GM23338 (cell line): ENCODE results near the gene ALDH1A1. TPM values are rescaled to one million over a fixed set of nuclear protein-coding genes. Genes with fewer than 3 reads are reported as not detected.

Experiments
- ATAC-seq: fragments of 200-7000 bp; cut with Tn5 transposase; 3 replicates; pipeline ENCODE4 v1.9.1; 2020
- DNase-seq: peaks from one replicate; pipeline ENCODE4 v3.0.0-alpha.2; 2015; ENCODE audit warnings: low spot score
- H2AFZ ChIP-seq: fragments of 200-600 bp; sonication (generic); 2 replicates; pipeline ENCODE4 v1.8.0; 2016; ENCODE audit warnings: antibody characterized with exemption, mild to moderate bottlenecking, moderate library complexity
- H3F3A ChIP-seq: fragments of 200-600 bp; sonication (generic); replicated peaks from 2 replicates; pipeline ENCODE4 v1.8.0; 2017; ENCODE audit warnings: antibody characterized with exemption, mixed run types, low read depth
- H3K27ac ChIP-seq: fragments of 200-600 bp; sonication (generic); 2 replicates; pipeline ENCODE4 v1.6.1; 2016; ENCODE audit warnings: low read depth
- H3K27me3 ChIP-seq: fragments of 200-600 bp; sonication (generic); 2 replicates; pipeline ENCODE4 v1.8.0; 2016; ENCODE audit warnings: mild to moderate bottlenecking, mixed run types, moderate library complexity; ENCODE audit not compliant: insufficient read depth
- H3K36me3 ChIP-seq: fragments of 200-600 bp; sonication (generic); 2 replicates; pipeline ENCODE4 v1.8.0; 2016; ENCODE audit warnings: mild to moderate bottlenecking; ENCODE audit not compliant: insufficient read depth
- H3K4me1 ChIP-seq: fragments of 200-600 bp; sonication (generic); 2 replicates; pipeline ENCODE4 v1.8.0; 2016; ENCODE audit warnings: mild to moderate bottlenecking, moderate library complexity; ENCODE audit not compliant: insufficient read depth
- H3K4me2 ChIP-seq: fragments of 200-600 bp; sonication (generic); 2 replicates; pipeline ENCODE4 v1.7.1; 2017; ENCODE audit warnings: mixed run types
- H3K4me3 ChIP-seq: fragments of 200-600 bp; sonication (generic); 2 replicates; pipeline ENCODE4 v1.6.1; 2016; ENCODE audit warnings: mixed run types
- H3K79me2 ChIP-seq: fragments of 200-600 bp; sonication (generic); replicated peaks from 2 replicates; pipeline ENCODE4 v1.8.0; 2017; ENCODE audit warnings: mild to moderate bottlenecking; ENCODE audit not compliant: insufficient read depth
- H3K9me2 ChIP-seq: fragments of 200-600 bp; sonication (generic); 2 replicates; pipeline ENCODE4 v1.8.0; 2017; ENCODE audit not compliant: insufficient read depth
- H4K20me1 ChIP-seq: fragments of 200-600 bp; sonication (generic); replicated peaks from 2 replicates; pipeline ENCODE4 v1.8.0; 2017; ENCODE audit warnings: mild to moderate bottlenecking; ENCODE audit not compliant: insufficient read depth
- H3K27ac Mint-ChIP-seq: 2 replicates; pipeline ENCODE4 v1.8.0; 2020; ENCODE audit warnings: inconsistent platforms, mild to moderate bottlenecking, moderate library complexity, mixed read lengths
- H3K27me3 Mint-ChIP-seq: 3 replicates; pipeline ENCODE4 v1.8.0; 2022; ENCODE audit warnings: low read depth, mild to moderate bottlenecking, moderate library complexity, mixed read lengths, inconsistent platforms; ENCODE audit not compliant: insufficient read depth, poor library complexity
- H3K36me3 Mint-ChIP-seq: 3 replicates; pipeline ENCODE4 v1.8.0; 2021; ENCODE audit warnings: low read depth, mild to moderate bottlenecking, inconsistent platforms, moderate library complexity, mixed read lengths
- H3K4me1 Mint-ChIP-seq: 3 replicates; pipeline ENCODE4 v1.8.0; 2020; ENCODE audit warnings: mild to moderate bottlenecking, inconsistent platforms, mixed read lengths
- H3K4me3 Mint-ChIP-seq: 3 replicates; pipeline ENCODE4 v1.8.0; 2021; ENCODE audit warnings: moderate library complexity, mild to moderate bottlenecking, inconsistent platforms, mixed read lengths
- H3K9me3 Mint-ChIP-seq: 3 replicates; pipeline ENCODE4 v1.8.0; 2020; ENCODE audit warnings: moderate library complexity, mild to moderate bottlenecking, inconsistent platforms, mixed read lengths
- CREB1 ChIP-seq: fragments of 250-450 bp; sonication (Bioruptor Pico); IDR thresholded peaks from 2 replicates; pipeline ENCODE4 v1.5.0; 2020; ENCODE audit warnings: low read depth, mild to moderate bottlenecking, moderate library complexity
- EZH2 ChIP-seq: fragments of 200-600 bp; sonication (generic); IDR thresholded peaks from one replicate; pipeline ENCODE4 v1.8.0; 2017; ENCODE audit warnings: antibody characterized with exemption, mild to moderate bottlenecking, low read depth; ENCODE audit not compliant: unreplicated experiment
- EZH2phosphoT487 ChIP-seq: fragments of 200-600 bp; sonication (generic); IDR thresholded peaks from one replicate; pipeline ENCODE4 v1.8.1; 2018; ENCODE audit warnings: antibody characterized with exemption; ENCODE audit not compliant: unreplicated experiment
- JUNB ChIP-seq: IDR thresholded peaks from one replicate; pipeline ENCODE4 v1.6.1; 2016; ENCODE audit warnings: antibody characterized with exemption; ENCODE audit not compliant: unreplicated experiment
- NANOG ChIP-seq: IDR thresholded peaks from 2 replicates; pipeline ENCODE4 v1.6.1; 2016; ENCODE audit warnings: antibody characterized with exemption, borderline replicate concordance
- REST ChIP-seq: IDR thresholded peaks from one replicate; pipeline ENCODE4 v1.6.1; 2018; ENCODE audit warnings: antibody characterized with exemption; ENCODE audit not compliant: unreplicated experiment
- ZNF114 ChIP-seq: fragments of 250-450 bp; sonication (Bioruptor Pico); IDR thresholded peaks from 2 replicates; pipeline ENCODE4 v1.5.0; 2020; ENCODE audit warnings: mild to moderate bottlenecking, moderate library complexity
- ZNF331 ChIP-seq: fragments of 250-450 bp; sonication (Bioruptor Pico); IDR thresholded peaks from 2 replicates; pipeline ENCODE4 v1.5.0; 2020; ENCODE audit warnings: low read depth, mild to moderate bottlenecking, moderate library complexity
- polyA plus RNA-seq: library from polyadenylated mRNA; unstranded; fragments of >200 nt; fragmentation: Nextera tagmentation; extraction: Ambion mirVana; gene quantifications from 2 replicates; pipeline ENCODE4 v1.2.1, GENCODE V29; 2016
- total RNA-seq: library from RNA; depleted of rRNA; stranded (reverse); fragments of >200 nt; shearing (Covaris generic); gene quantifications from 2 replicates; pipeline ENCODE4 v1.2.3, GENCODE V29; 2014
- TF ChIP-seq, protein P1 (sequence below): fragments of 250-450 bp; sonication (Bioruptor Pico); IDR thresholded peaks from 2 replicates; pipeline ENCODE4 v1.5.0; 2020; ENCODE audit warnings: mild to moderate bottlenecking, moderate library complexity
- TF ChIP-seq, protein P2 (sequence below): IDR thresholded peaks from 2 replicates; pipeline ENCODE4 v1.6.1; 2016; ENCODE audit warnings: antibody characterized with exemption

ALDH1A1 gene
- total and polyA plus RNA-seq, 2 experiments from 2014 or later, result 2.1 to 3.4 TPM

DNA sequence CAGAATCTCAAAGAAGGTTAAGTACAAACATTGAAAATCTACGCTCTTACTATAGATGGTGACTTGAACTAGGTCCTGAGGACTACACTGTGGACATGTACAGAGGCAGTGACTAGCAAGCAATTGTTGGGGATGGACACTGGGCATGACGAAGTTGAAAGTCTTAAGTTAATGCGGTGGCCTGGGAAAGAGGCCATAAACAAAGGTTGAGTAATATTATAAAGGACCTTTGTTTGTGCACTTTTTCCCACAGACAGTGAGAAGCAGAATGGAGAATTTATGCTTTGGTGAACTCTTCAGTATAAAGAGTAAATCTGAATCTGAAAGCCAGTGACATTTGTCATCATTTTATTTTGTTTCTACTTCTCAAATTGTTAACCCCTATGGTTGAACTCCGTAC lies 15.3 kb downstream of the ALDH1A1 start (continued):
- TF ChIP-seq, protein P1, sequence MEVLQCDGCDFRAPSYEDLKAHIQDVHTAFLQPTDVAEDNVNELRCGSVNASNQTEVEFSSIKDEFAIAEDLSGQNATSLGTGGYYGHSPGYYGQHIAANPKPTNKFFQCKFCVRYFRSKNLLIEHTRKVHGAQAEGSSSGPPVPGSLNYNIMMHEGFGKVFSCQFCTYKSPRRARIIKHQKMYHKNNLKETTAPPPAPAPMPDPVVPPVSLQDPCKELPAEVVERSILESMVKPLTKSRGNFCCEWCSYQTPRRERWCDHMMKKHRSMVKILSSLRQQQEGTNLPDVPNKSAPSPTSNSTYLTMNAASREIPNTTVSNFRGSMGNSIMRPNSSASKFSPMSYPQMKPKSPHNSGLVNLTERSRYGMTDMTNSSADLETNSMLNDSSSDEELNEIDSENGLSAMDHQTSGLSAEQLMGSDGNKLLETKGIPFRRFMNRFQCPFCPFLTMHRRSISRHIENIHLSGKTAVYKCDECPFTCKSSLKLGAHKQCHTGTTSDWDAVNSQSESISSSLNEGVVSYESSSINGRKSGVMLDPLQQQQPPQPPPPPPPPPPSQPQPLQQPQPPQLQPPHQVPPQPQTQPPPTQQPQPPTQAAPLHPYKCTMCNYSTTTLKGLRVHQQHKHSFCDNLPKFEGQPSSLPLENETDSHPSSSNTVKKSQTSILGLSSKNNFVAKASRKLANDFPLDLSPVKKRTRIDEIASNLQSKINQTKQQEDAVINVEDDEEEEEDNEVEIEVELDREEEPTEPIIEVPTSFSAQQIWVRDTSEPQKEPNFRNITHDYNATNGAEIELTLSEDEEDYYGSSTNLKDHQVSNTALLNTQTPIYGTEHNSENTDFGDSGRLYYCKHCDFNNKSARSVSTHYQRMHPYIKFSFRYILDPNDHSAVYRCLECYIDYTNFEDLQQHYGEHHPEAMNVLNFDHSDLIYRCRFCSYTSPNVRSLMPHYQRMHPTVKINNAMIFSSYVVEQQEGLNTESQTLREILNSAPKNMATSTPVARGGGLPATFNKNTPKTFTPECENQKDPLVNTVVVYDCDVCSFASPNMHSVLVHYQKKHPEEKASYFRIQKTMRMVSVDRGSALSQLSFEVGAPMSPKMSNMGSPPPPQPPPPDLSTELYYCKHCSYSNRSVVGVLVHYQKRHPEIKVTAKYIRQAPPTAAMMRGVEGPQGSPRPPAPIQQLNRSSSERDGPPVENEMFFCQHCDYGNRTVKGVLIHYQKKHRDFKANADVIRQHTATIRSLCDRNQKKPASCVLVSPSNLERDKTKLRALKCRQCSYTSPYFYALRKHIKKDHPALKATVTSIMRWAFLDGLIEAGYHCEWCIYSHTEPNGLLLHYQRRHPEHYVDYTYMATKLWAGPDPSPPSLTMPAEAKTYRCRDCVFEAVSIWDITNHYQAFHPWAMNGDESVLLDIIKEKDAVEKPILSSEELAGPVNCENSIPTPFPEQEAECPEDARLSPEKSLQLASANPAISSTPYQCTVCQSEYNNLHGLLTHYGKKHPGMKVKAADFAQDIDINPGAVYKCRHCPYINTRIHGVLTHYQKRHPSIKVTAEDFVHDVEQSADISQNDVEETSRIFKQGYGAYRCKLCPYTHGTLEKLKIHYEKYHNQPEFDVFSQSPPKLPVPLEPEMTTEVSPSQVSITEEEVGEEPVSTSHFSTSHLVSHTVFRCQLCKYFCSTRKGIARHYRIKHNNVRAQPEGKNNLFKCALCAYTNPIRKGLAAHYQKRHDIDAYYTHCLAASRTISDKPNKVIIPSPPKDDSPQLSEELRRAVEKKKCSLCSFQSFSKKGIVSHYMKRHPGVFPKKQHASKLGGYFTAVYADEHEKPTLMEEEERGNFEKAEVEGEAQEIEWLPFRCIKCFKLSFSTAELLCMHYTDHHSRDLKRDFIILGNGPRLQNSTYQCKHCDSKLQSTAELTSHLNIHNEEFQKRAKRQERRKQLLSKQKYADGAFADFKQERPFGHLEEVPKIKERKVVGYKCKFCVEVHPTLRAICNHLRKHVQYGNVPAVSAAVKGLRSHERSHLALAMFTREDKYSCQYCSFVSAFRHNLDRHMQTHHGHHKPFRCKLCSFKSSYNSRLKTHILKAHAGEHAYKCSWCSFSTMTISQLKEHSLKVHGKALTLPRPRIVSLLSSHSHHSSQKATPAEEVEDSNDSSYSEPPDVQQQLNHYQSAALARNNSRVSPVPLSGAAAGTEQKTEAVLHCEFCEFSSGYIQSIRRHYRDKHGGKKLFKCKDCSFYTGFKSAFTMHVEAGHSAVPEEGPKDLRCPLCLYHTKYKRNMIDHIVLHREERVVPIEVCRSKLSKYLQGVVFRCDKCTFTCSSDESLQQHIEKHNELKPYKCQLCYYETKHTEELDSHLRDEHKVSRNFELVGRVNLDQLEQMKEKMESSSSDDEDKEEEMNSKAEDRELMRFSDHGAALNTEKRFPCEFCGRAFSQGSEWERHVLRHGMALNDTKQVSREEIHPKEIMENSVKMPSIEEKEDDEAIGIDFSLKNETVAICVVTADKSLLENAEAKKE (CRISPR knock-in tag), result no peak
- TF ChIP-seq REST, result no peak

- ATAC-seq (no peak), DNase-seq (no peak)
- Histone ChIP-seq H3K4me1 (no peaks in the 10 kb centered on the region), H3K79me2 (no peaks in the 10 kb centered on the region), H3K27ac (no peak overlapping the region), H3K27me3 (no peaks in the 10 kb centered on the region), H3K4me3 (no peak overlapping the region), H4K20me1 (no peaks in the 10 kb centered on the region), H3K4me2 (no peak overlapping the region), H3F3A (no peaks in the 10 kb centered on the region), H3K9me2 (no peaks in the 10 kb centered on the region), H3K36me3 (no peaks in the 10 kb centered on the region), H2AFZ (no peak overlapping the region; the same call in 1 of the 2 replicates)
- H3K27me3 Mint-ChIP-seq, result no peaks in the 10 kb centered on the region
- H3K4me1 Mint-ChIP-seq, result no peaks in the 10 kb centered on the region
- H3K9me3 Mint-ChIP-seq, result no peaks in the 10 kb centered on the region
- no peak overlapping the region for H3K4me3 Mint-ChIP-seq
- no peak overlapping the region for H3K27ac Mint-ChIP-seq
- H3K36me3 Mint-ChIP-seq, result no peaks in the 10 kb centered on the region
- no peak for TF ChIP-seq ZNF331 (CRISPR knock-in tag)
- TF ChIP-seq REST, result no peak
- TF ChIP-seq JUNB, result no peak
- no peak for TF ChIP-seq EZH2
- no peak for TF ChIP-seq ZNF114 (CRISPR knock-in tag)
- TF ChIP-seq, protein P2, sequence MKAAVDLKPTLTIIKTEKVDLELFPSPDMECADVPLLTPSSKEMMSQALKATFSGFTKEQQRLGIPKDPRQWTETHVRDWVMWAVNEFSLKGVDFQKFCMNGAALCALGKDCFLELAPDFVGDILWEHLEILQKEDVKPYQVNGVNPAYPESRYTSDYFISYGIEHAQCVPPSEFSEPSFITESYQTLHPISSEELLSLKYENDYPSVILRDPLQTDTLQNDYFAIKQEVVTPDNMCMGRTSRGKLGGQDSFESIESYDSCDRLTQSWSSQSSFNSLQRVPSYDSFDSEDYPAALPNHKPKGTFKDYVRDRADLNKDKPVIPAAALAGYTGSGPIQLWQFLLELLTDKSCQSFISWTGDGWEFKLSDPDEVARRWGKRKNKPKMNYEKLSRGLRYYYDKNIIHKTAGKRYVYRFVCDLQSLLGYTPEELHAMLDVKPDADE, result no peak
- no peak for TF ChIP-seq EZH2phosphoT487
- TF ChIP-seq CREB1, result no peak
- TF ChIP-seq NANOG, result no peak
These were observed 16.2 kb downstream of the ALDH1A1 start for GRCh38 chr9:72936679-72937078.
